Fibroblast of the conjunctiva (primary cell): ENCODE data around the gene RAET1L.
"Not testable (repeated sequence)": the region's sequence is repeated elsewhere in the genome, so short reads cannot be mapped to it uniquely, and the experiment has no call there.

Experiments used
- DNase-seq: peaks from one replicate; pipeline ENCODE4 v3.0.0-alpha.2; 2010; ENCODE audit warnings: low read depth

Gene RAET1L

GRCh38 chr6:150025201-150025917 is at the start of gene RAET1L:
Gene RAET1L, minus strand, starts transcription at chr6:150025532. Its CDS starts 61 bp downstream, at chr6:150025471.
- peak; percentile 28 for DNase-seq

- no peak for DNase-seq
These were observed 49.7 kb upstream of the RAET1L start for GRCh38 chr6:150075034-150075421.

GRCh38 chr6:150074396-150075033 is 49.2 kb upstream of the RAET1L start:
- DNase-seq, result not testable (repeated sequence)

GRCh38 chr6:150072201-150072600 is 46.9 kb upstream of the RAET1L start:
- no peak for DNase-seq

GRCh38 chr6:150070236-150070818 is 45.0 kb upstream of the RAET1L start:
- no peak for DNase-seq

- no peak for DNase-seq
These were observed 44.4 kb upstream of the RAET1L start for GRCh38 chr6:150069706-150070105.

- peak; percentile 91 for DNase-seq
These were observed 43.7 kb upstream of the RAET1L start, which contains the start of gene ULBP3 for GRCh38 chr6:150068720-150069648. Gene ULBP3, minus strand, starts transcription at chr6:150069121. Its CDS starts 55 bp downstream, at chr6:150069066.

GRCh38 chr6:150068151-150068550 is 42.8 kb upstream of the RAET1L start:
- DNase-seq, result no peak

- DNase-seq, result no peak
These were observed 39.8 kb upstream of the RAET1L start for GRCh38 chr6:150065083-150065482.

- DNase-seq, result no peak
These were observed 38.3 kb upstream of the RAET1L start for GRCh38 chr6:150063640-150064039.

- DNase-seq, result not testable (repeated sequence)
These were observed 34.6 kb upstream of the RAET1L start for GRCh38 chr6:150059973-150060372.

GRCh38 chr6:150058986-150059385 is 33.7 kb upstream of the RAET1L start:
- no peak for DNase-seq

GRCh38 chr6:150058231-150058792 is 33.0 kb upstream of the RAET1L start:
- DNase-seq, result no peak

- no peak for DNase-seq
These were observed 32.2 kb upstream of the RAET1L start for GRCh38 chr6:150057501-150057951.

- DNase-seq, result no peak
These were observed 31.6 kb upstream of the RAET1L start for GRCh38 chr6:150056916-150057315.

GRCh38 chr6:150056156-150056555 is 30.8 kb upstream of the RAET1L start:
- DNase-seq, result no peak

GRCh38 chr6:150055131-150055530 is 29.8 kb upstream of the RAET1L start:
- no peak for DNase-seq

GRCh38 chr6:150053450-150053849 is 28.1 kb upstream of the RAET1L start:
- no peak for DNase-seq

- no peak for DNase-seq
These were observed 25.5 kb upstream of the RAET1L start for GRCh38 chr6:150050846-150051245.

GRCh38 chr6:150048099-150048498 is 22.8 kb upstream of the RAET1L start:
- DNase-seq, result no peak

GRCh38 chr6:150046943-150047342 is 21.6 kb upstream of the RAET1L start:
- no peak for DNase-seq
